ENCODE results near the gene VPS11.
"Not testable (repeated sequence)": the region's sequence is repeated elsewhere in the genome, so short reads cannot be mapped to it uniquely, and the experiment has no call there.

Gene VPS11

GRCh38 chr11:119029069-119029339 lies 38.6 kb upstream of the VPS11 start:
- FAIRE-seq (no peak), DNase-seq (ENCODE audit: insufficient read length, low spot score) (no peak)
- no peak for TF ChIP-seq CTCF (IDR thresholded peaks at IDR 0.05; ENCODE audit: insufficient read depth, missing control alignments)

DNA sequence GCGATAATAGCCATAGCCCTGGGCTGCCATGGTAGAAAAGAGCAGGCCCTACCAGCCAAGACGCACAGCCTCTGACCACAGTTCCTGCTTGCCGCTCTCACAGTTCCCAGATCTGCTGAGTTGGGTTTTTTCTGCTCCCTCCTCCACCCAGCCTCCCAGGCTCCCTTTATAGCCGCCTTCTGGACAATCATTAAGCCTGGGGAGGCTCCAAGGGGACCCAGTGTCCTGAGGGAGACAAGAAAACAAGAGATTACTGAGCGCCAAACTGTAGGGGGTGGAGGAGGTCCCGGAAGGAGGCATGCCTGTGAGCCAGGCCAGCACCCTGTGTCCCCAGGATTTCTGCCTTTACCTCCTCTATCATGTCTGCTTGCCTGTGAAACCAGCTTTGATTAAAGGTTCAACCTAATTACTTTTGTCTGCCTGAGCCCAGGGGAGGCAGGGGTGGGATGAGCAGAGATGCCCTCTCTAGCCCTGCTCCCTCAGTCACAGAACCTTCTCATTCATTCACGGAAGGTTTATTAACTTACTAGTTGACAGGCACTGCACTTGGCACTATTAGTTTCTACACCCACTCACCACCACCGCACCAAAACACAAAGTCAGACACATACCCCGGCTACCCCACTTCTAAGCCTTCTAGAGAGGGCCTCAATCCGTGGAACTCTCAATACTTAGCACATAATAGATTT lies 38.1 kb upstream of the VPS11 start:
- DNase-seq (ENCODE audit: insufficient read length, low spot score) (peak; percentile 30), FAIRE-seq (no peak)
- TF ChIP-seq CTCF (IDR thresholded peaks at IDR 0.05; ENCODE audit: insufficient read depth, missing control alignments) = no peak

- DNase-seq (ENCODE audit: insufficient read length, low spot score) (peak; percentile 5), FAIRE-seq (no peak)
- no peak for TF ChIP-seq CTCF (IDR thresholded peaks at IDR 0.05; ENCODE audit: insufficient read depth, missing control alignments)
Measured at GRCh38 chr11:119030029-119030328, 37.6 kb upstream of the VPS11 start.

GRCh38 chr11:119030329-119031047 lies 37.1 kb upstream of the VPS11 start, which contains the start of gene SLC37A4:
Gene SLC37A4, minus strand, starts transcription at chr11:119030877.
- TF ChIP-seq CTCF (IDR thresholded peaks at IDR 0.05; ENCODE audit: insufficient read depth, missing control alignments) = peak; percentile 79
- DNase-seq (ENCODE audit: insufficient read length, low spot score) = peak; percentile 96
- FAIRE-seq = no peak

- no peak for DNase-seq (ENCODE audit: insufficient read length, low spot score)
- no peak for TF ChIP-seq CTCF (IDR thresholded peaks at IDR 0.05; ENCODE audit: insufficient read depth, missing control alignments)
- no peak for FAIRE-seq
Measured at GRCh38 chr11:119031912-119032280, 35.7 kb upstream of the VPS11 start.

GRCh38 chr11:119033421-119033820 lies 34.2 kb upstream of the VPS11 start:
- FAIRE-seq; DNase-seq (ENCODE audit: insufficient read length, low spot score): not testable (repeated sequence)

GRCh38 chr11:119034813-119035212 lies 32.8 kb upstream of the VPS11 start:
- DNase-seq (ENCODE audit: insufficient read length, low spot score) (no peak), FAIRE-seq (no peak)
- TF ChIP-seq CTCF (IDR thresholded peaks at IDR 0.05; ENCODE audit: insufficient read depth, missing control alignments) = no peak
